Measurements from ENCODE around the gene SLC25A40.
"Not testable (repeated sequence)": the region's sequence is repeated elsewhere in the genome, so short reads cannot be mapped to it uniquely, and the experiment has no call there.

The SLC25A40 gene

DNA sequence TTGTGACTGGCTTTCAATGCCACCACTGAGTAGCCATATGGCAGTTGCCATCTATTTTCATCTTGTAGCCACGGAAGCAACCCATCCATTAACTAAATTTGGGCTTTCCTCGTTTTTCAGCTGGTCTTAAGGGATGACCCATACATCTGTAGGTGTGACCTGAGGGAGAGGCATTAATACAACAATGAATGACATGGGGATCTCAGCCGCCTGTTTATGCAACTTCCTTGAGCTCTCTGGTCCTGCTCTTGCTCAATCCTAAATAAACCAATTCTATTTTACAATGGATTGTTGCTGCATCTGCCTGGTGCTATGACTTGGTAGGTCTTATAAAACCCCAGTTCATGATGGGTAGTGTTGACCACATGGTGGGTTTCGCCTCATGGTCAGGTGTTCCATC lies 36.0 kb upstream of the SLC25A40 start:
- TF ChIP-seq, protein P1, sequence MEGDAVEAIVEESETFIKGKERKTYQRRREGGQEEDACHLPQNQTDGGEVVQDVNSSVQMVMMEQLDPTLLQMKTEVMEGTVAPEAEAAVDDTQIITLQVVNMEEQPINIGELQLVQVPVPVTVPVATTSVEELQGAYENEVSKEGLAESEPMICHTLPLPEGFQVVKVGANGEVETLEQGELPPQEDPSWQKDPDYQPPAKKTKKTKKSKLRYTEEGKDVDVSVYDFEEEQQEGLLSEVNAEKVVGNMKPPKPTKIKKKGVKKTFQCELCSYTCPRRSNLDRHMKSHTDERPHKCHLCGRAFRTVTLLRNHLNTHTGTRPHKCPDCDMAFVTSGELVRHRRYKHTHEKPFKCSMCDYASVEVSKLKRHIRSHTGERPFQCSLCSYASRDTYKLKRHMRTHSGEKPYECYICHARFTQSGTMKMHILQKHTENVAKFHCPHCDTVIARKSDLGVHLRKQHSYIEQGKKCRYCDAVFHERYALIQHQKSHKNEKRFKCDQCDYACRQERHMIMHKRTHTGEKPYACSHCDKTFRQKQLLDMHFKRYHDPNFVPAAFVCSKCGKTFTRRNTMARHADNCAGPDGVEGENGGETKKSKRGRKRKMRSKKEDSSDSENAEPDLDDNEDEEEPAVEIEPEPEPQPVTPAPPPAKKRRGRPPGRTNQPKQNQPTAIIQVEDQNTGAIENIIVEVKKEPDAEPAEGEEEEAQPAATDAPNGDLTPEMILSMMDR (IDR thresholded peaks at IDR 0.05), result no peak
- H3K9me3 ChIP-seq, result no peaks in the 10 kb centered on the region
- H3K4me1 ChIP-seq, result no peaks in the 10 kb centered on the region
- no peak overlapping the region for H3K27ac ChIP-seq
- no peak overlapping the region for H3K4me3 ChIP-seq
- no peak for DNase-seq
- intact Hi-C loops (cut with DNase I; ENCODE audit: low total_unique reads), result no loop called here
- H3K36me3 ChIP-seq, result no peaks in the 10 kb centered on the region
- no peaks in the 10 kb centered on the region for H3K27me3 ChIP-seq

DNA sequence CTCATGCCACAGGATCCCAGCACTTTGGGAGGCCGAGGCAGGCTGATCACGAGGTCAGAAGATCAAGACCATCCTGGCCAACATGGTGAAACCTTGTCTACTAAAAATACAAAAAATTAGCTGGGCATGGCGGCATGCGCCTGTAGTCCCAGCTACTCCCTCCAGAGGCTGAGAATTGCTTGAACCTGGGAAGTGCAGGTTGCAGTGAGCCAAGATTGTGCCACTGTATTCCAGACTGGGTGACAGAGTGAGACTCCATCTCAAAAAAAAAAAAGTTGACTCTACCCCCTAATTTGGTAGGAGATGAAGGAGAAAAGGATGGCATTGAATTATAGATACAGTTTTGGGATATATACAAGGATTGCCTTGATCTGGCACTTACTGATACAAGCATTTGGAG lies 32.7 kb upstream of the SLC25A40 start:
- intact Hi-C loops (cut with DNase I; ENCODE audit: low total_unique reads); DNase-seq; H3K9me3 ChIP-seq; H3K27me3 ChIP-seq; H3K36me3 ChIP-seq; H3K27ac ChIP-seq; H3K4me3 ChIP-seq; H3K4me1 ChIP-seq: not testable (repeated sequence)

DNA sequence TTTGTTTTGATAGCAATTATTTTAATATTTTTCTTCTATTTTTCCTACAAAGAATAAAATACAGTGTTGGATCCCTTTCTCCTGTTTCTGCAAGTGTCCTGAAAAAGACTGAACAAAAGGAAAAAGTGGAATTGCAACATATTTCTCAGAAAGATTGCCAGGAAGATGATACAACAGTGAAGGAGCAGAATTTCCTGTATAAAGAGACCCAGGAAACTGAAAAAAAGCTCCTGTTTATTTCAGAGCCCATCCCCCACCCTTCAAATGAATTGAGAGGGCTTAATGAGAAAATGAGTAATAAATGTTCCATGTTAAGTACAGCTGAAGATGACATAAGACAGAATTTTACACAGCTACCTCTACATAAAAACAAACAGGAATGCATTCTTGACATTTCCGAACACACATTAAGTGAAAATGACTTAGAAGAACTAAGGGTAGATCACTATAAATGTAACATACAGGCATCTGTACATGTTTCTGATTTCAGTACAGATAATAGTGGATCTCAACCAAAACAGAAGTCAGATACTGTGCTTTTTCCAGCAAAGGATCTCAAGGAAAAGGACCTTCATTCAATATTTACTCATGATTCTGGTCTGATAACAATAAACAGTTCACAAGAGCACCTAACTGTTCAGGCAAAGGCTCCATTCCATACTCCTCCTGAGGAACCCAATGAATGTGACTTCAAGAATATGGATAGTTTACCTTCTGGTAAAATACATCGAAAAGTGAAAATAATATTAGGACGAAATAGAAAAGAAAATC lies 31.2 kb upstream of the SLC25A40 start:
- H3K4me3 ChIP-seq; H3K36me3 ChIP-seq; DNase-seq; H3K4me1 ChIP-seq; H3K9me3 ChIP-seq; H3K27ac ChIP-seq; H3K27me3 ChIP-seq; intact Hi-C loops (cut with DNase I; ENCODE audit: low total_unique reads): not testable (repeated sequence)

DNA sequence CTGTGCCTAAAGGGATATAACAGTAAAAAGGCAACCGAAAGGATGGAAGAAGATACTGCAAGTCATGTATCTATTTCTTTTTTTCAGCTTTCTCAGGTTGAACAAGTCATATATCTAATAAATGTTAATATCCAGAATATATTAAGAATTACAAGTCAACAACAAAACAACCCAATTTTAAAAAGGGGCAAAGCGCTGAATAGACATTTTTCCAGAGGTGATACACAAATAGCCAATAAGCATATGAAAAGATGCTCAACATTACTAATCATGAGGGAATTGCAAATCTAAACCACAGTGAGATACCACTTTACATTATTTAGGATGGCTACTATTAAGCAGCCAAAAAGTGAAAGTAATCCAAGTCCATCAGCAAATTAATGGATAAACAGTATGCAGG lies 23.1 kb upstream of the SLC25A40 start:
- peaks cover 0 to under 1% (median under 1%) of the 10 kb centered on the region in 3 donors for H3K36me3 ChIP-seq
- no peak overlapping the region for H3K4me3 ChIP-seq
- H3K27me3 ChIP-seq, result no peaks in the 10 kb centered on the region
- intact Hi-C loops (cut with DNase I; ENCODE audit: low total_unique reads), result no loop called here
- no peak overlapping the region for H3K27ac ChIP-seq
- DNase-seq, result no peak
- TF ChIP-seq, protein P1 (IDR thresholded peaks at IDR 0.05), result no peak
- H3K9me3 ChIP-seq, result no peaks in the 10 kb centered on the region
- H3K4me1 ChIP-seq, result no peaks in the 10 kb centered on the region

DNA sequence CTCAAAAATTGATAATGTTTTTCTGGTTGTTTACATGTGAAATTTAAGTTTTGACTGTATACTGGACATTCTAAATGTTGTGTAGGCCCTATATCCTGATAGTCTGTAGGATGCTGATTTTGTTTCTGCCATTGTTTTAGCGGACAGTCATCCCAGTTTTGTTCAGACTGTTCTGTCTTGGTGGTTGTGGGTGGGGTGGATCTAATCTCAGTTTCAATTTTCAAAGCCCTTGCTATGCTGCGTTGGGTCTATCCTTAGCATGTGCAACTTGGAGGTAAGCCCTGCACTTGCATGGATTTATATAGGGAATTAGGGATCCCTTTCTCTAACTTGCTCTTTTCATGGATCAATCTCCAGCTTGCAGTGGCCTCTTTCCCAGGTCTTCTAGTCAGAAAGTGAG lies 19.2 kb upstream of the SLC25A40 start:
- no peaks in the 10 kb centered on the region for H3K27me3 ChIP-seq
- H3K27ac ChIP-seq, result no peak overlapping the region
- H3K4me3 ChIP-seq, result no peak overlapping the region
- intact Hi-C loops (cut with DNase I; ENCODE audit: low total_unique reads), result no loop called here
- H3K4me1 ChIP-seq, result no peaks in the 10 kb centered on the region
- DNase-seq, result no peak
- H3K9me3 ChIP-seq, result no peaks in the 10 kb centered on the region
- TF ChIP-seq, protein P1 (IDR thresholded peaks at IDR 0.05), result no peak
- no peaks in the 10 kb centered on the region for H3K36me3 ChIP-seq

DNA sequence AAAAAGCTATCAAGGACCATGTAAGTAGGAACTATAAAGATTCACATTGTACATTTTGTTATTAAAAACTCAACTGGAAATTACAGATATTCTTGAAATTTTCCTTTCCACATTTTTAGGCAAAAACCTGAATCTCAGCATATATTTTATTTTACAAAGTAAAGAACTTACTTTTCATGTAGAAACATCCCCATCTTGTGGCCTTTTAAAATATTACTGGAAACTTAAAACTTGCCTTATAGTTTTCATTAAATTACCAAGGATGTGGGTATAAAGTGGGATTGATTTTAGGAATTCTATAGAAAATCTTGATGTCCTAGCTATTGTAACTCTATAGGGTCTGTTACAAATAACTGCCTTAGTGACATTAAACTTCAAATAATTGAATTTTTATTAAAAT lies 10.7 kb upstream of the SLC25A40 start:
- intact Hi-C loops (cut with DNase I; ENCODE audit: low total_unique reads), result loop anchor here (10.0 kb wide), 1 partner anchor 92 kb away; no protein-coding TSS in a partner anchor
- DNase-seq, result no peak

More for the DNA sequence above, 10.7 kb upstream of the SLC25A40 start:
- Histone ChIP-seq H3K9me3 (no peaks in the 10 kb centered on the region), H3K27me3 (no peaks in the 10 kb centered on the region), H3K4me1 (no peaks in the 10 kb centered on the region), H3K36me3 (peaks cover 3 to 18% (median 4%) of the 10 kb centered on the region in 3 donors), H3K4me3 (no peak overlapping the region), H3K27ac (no peak overlapping the region)
- TF ChIP-seq, protein P1 (IDR thresholded peaks at IDR 0.05), result peak; percentile 39 to 43

All from tibial artery (tissue), 4 donors.